Measurements from ENCODE around the gene ANK3.
A peak's percentile ranks its signal among the peaks of the same experiment; 100 is the strongest.

ANK3 gene

GRCh38 chr10:60209874-60210570 is 179.7 kb downstream of the ANK3 start:
- DNase-seq: peak; percentile 12

- peak; percentile 33 for DNase-seq
These were observed 180.9 kb downstream of the ANK3 start for GRCh38 chr10:60208676-60209269.

- no peak for DNase-seq
These were observed 181.8 kb downstream of the ANK3 start for GRCh38 chr10:60207894-60208293.

GRCh38 chr10:60206735-60207134 is 182.9 kb downstream of the ANK3 start:
- DNase-seq: no peak

GRCh38 chr10:60205741-60206140 is 183.9 kb downstream of the ANK3 start:
- no peak for DNase-seq

GRCh38 chr10:60203993-60204618 is 185.6 kb downstream of the ANK3 start:
- DNase-seq: peak; percentile 20

- DNase-seq: no peak
These were observed 189.0 kb downstream of the ANK3 start for GRCh38 chr10:60200682-60201053.

GRCh38 chr10:60200012-60200681 is 189.5 kb downstream of the ANK3 start:
- DNase-seq: no peak

- no peak for DNase-seq
These were observed 192.5 kb downstream of the ANK3 start for GRCh38 chr10:60197206-60197605.

GRCh38 chr10:60194421-60194820 is 195.3 kb downstream of the ANK3 start:
- no peak for DNase-seq

GRCh38 chr10:60192946-60193345 is 196.7 kb downstream of the ANK3 start:
- DNase-seq: no peak

GRCh38 chr10:60189861-60190475 is 199.7 kb downstream of the ANK3 start:
- no peak for DNase-seq

- DNase-seq: no peak
These were observed 201.1 kb downstream of the ANK3 start for GRCh38 chr10:60188548-60188947.

GRCh38 chr10:60187691-60188090 is 202.0 kb downstream of the ANK3 start:
- no peak for DNase-seq

GRCh38 chr10:60186315-60187071 is 203.2 kb downstream of the ANK3 start:
- no peak for DNase-seq

- DNase-seq: no peak
These were observed 204.3 kb downstream of the ANK3 start for GRCh38 chr10:60185421-60185820.

- no peak for DNase-seq
These were observed 207.0 kb downstream of the ANK3 start for GRCh38 chr10:60182691-60183090.

- DNase-seq: no peak
These were observed 212.8 kb downstream of the ANK3 start for GRCh38 chr10:60176925-60177324.

- no peak for DNase-seq
These were observed 214.2 kb downstream of the ANK3 start for GRCh38 chr10:60175441-60175971.

- DNase-seq: no peak
These were observed 217.2 kb downstream of the ANK3 start for GRCh38 chr10:60172363-60172990.

- no peak for DNase-seq
These were observed 218.2 kb downstream of the ANK3 start for GRCh38 chr10:60171436-60172013.

Data from activated CD4-positive, alpha-beta T cell treated with anti-CD3 and anti-CD28 coated beads, Interleukin-10, Interleukin-2, amounts not matched to agents 100 ng/mL and 50 ng/mL, durations not matched to agents 16 hours and 8 hours (primary cell).